Uterus (tissue), 2 donors: ENCODE results near the gene TMEM238L.

Source experiments
- CTCF ChIP-seq, 4 experiments: fragments of 200-600 bp in 2 of 4; fragments of 450-650 bp in 2 of 4; sonication (generic) in 2 of 4; IDR thresholded peaks; one replicate each; pipeline ENCODE4 v1.5.1; 2016 to 2019; ENCODE audit warnings: antibody characterized with exemption in 4 of 4, mild to moderate bottlenecking in 2 of 4, moderate library complexity in 1 of 4
- POLR2A ChIP-seq, 2 donors: fragments of 450-650 bp; IDR thresholded peaks; one replicate each; pipeline ENCODE4 v1.6.1; 2016; ENCODE audit warnings: antibody characterized with exemption in 2 of 2, mild to moderate bottlenecking in 1 of 2, moderate library complexity in 1 of 2

GRCh38 chr17:10762037-10762436 is 41.9 kb downstream of the TMEM238L start:
- TF ChIP-seq CTCF (IDR thresholded peaks at IDR 0.05): no peak
- no peak for TF ChIP-seq POLR2A (IDR thresholded peaks at IDR 0.05)
